HG02588 (cell line): ENCODE measurements around the gene TLR9.

ENCODE experiments used
- ATAC-seq: cut with Tn5 transposase; IDR thresholded peaks from one replicate; pipeline ENCODE4 v1.9.1; 2021; ENCODE audit warnings: mild to moderate bottlenecking, moderate library complexity; ENCODE audit not compliant: unreplicated experiment

TLR9 gene

GRCh38 chr3:52218454-52218853 is 7.0 kb downstream of the TLR9 start:
- ATAC-seq: no peak

GRCh38 chr3:52218026-52218425 is 7.4 kb downstream of the TLR9 start:
- ATAC-seq: no peak

GRCh38 chr3:52217409-52217805 is 8.0 kb downstream of the TLR9 start:
- no peak for ATAC-seq

DNA sequence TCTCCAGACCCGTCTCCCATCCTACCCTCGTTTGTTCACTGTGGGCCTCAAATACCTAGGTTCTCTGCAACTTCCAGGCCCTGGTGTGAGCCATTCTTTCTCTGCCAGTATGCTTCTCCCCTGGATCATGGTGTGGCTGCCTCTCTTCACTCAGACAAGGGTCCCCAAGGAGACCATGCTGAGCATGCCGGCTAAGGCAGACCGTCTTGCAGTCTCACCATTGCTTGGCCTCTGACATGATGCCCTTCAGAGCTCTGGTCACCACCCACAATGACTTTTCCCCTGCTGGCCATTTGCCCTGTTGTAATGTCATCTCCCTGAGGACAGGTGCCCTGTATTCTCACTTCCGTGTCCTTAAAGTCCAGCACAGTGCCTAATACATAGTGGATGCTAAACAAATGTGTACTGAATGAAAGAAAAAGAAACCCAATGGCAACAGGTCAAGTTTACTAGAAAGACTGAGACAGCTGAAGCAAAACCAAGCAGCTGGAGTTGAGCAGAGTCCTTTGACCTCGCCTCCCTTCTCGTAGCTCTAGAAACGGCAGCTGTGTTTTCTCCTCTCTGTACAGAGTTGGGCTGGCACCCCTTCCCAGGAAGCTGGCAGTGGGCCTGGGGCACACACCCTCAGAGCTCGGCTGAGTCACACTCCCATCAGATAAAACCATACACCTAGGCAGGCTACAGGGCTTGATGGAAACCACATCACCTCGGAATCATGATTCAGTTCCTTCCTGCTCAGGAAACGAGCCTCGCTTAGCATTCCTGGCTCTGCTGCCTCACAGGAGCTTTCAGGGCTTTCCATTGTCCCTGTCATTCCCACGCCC is 8.6 kb downstream of the TLR9 start:
- ATAC-seq: no peak

- ATAC-seq: no peak
Measured at GRCh38 chr3:52215351-52215750, 10.1 kb downstream of the TLR9 start.

- ATAC-seq: no peak
Measured at GRCh38 chr3:52213901-52214300, 11.5 kb downstream of the TLR9 start.

DNA sequence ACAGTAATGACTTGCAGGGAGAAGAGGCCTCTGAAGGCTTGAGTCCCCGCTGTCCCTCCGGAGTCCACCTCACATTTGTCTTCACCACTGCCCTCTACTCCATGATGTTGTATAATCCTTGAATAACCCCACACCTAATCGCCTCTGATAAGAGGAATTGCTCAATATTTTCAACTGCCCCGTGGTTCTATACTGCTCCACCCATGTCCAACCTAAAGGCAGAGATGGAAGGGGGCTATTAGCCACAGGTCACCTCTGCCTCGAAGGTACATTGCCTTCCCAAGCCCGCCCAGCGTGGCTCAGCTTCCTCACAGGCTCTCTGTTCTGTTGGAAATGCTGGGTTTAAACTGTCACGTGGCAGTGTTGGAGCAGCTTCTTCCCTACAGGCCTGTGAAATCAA is 12.4 kb downstream of the TLR9 start:
- no peak for ATAC-seq

DNA sequence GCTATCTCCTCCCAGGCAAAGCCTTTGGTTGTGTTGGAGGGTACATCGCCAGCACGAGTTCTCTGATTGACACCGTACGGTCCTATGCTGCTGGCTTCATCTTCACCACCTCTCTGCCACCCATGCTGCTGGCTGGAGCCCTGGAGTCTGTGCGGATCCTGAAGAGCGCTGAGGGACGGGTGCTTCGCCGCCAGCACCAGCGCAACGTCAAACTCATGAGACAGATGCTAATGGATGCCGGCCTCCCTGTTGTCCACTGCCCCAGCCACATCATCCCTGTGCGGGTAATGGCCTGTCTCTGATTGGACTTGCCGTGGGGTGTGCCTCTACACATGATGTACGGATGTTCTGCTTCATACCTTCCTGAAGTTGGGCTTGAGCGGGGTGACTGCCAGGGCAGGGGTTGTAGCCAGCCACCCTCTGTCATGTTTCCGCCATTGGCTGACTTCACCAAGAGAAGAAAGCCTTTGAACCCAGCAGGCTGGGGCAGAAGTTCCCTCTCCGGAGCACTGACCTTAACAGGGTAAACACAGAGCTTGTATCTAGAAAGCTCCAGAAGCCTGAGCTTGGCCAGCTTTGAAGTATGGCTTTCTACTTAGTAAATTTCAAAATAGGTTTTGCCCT is 14.1 kb downstream of the TLR9 start:
- no peak for ATAC-seq

DNA sequence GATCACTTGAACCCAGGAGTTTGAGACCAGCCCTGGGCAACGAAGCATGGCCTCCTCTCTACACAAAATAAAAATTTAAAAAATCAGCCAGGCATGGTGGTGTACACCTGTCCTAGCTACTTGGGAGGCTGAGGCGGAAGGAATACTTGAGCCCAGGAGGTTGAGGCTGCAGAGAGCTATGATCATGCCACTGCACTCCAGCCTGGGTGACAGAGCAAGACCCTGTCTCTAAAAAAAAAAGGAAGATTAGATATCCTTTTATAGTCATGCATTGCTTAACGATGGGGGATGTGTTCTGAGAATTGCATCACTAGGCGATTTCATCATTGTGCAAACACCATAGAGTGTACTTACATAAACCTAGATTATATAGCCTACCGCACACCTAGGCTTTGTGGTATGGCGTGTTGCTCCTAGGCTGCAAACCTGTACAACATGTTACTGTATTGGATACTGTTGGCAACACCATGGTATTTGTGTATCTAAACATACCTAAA is 14.8 kb downstream of the TLR9 start:
- ATAC-seq: no peak

DNA sequence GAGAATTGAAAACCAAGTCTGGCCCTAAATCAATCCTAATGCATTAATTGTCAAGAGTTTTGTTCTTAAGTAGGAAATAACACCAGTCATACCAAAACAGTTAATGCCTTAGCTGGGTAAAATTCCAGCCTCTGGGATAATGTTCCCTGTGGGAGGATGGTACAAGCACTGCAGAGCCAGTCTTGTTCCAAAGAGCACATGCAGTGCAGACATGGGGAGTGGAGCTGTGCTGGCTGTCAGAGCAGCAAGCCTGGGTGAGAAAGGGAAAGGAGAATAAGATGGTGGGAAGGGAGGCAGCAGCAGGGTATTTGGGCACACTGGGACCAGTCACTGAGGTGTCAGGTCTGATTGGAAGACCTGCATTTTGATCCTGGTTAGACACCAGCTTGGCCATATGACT is 15.4 kb downstream of the TLR9 start:
- ATAC-seq: no peak

DNA sequence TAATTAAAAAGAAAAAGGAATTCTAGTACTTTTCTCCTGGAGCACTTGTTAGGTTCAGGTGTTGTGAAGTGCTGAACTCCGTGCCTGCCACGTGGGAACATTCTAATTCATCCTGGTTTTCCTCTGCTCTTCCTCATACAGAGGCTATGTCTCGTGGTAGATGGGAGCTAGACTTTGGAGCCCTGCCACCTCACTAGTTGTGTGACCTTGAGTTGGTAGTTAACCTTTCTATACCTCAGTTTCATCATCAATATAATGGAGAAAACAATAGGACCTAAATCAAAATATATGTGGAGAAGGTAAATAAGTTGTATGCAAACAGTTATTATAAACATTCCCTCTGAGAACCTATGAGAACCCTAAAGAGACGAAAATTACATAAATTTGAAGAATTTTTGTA is 16.9 kb downstream of the TLR9 start:
- no peak for ATAC-seq

DNA sequence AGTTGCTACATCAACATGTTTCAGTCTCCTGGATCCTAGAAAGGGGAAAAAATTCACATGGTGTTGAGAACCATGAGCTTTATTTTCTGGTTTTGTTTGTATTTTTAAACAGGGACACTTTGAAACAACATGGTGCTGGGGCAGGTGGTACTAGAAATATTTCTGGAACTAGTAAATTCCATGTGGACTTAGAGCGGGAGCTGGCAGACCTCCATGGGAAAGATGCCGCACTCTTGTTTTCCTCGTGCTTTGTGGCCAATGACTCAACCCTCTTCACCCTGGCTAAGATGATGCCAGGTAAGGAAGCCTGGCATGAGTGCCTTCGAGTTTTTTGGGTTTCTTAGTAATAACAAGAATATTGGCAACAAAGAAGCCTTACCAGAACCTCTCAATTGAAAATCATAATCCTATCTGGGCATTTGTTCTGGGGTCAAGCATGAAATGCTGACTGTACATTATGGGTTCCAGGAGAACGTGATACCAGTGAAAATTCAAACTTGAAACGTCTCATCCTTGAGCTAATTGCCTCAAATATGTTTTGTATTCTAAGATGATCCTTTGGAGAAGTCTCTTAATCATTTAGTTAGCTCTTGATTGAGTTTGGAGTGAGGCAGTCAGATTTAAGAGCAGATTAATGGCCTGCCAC is 19.6 kb downstream of the TLR9 start:
- no peak for ATAC-seq

GRCh38 chr3:52204337-52205073 is 20.9 kb downstream of the TLR9 start:
- no peak for ATAC-seq

DNA sequence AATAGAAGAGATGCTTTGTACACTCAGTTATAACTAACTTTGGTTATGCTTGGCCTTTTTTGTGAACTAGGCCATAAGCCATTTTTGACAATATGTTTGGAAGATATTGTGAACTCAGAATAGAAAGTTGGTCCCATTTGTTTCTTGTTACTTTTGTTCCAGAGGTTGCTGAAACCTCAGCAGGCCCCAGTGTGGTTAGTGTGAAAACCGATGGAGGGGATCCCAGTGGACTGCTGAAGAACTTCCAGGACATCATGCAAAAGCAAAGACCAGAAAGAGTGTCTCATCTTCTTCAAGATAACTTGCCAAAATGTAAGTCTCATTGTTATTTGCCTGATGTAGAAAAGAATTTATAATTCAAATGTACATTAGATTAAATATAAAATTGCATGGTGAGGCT is 21.7 kb downstream of the TLR9 start:
- no peak for ATAC-seq

- no peak for ATAC-seq
Measured at GRCh38 chr3:52202384-52203077, 22.9 kb downstream of the TLR9 start.

- no peak for ATAC-seq
Measured at GRCh38 chr3:52200981-52201679, 24.3 kb downstream of the TLR9 start.

DNA sequence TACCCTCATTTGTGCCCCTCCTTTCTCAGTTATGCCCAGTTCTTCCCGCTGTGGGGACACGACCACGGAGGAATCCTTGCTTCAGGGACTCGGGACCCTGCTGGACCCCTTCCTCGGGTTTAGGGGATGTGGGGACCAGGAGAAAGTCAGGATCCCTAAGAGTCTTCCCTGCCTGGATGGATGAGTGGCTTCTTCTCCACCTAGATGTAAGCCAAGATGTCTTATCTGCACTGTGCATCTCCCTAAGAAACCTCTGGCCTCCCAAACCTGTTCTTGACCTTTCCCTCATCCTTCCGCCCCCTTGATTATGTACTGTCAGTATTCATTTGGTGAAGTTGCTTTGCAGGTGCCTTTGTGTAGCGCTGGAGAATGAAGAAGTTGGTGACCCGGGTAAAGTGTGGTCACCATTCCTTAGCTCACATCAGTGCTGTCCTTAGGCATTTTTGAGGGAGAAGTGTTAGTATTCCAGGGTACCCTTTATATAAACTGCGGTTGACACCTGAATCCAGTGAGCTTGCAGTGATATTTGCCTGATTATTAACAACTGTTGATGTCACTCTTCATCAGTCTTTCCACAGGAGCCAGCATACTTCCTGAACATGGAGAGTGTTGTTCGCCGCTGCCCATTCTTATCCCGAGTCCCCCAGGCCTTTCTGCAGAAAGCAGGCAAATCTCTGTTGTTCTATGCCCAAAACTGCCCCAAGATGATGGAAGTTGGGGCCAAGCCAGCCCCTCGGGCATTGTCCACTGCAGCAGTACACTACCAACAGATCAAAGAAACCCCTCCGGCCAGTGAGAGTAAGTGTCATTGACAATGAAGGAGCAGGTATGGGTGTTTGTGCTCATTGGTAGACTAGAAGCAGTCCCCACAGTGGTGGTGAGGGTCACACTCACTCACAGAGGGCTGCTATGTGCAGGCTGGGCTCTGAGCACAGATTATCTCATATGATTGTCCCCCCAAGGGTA is 26.5 kb downstream of the TLR9 start:
- ATAC-seq: no peak

DNA sequence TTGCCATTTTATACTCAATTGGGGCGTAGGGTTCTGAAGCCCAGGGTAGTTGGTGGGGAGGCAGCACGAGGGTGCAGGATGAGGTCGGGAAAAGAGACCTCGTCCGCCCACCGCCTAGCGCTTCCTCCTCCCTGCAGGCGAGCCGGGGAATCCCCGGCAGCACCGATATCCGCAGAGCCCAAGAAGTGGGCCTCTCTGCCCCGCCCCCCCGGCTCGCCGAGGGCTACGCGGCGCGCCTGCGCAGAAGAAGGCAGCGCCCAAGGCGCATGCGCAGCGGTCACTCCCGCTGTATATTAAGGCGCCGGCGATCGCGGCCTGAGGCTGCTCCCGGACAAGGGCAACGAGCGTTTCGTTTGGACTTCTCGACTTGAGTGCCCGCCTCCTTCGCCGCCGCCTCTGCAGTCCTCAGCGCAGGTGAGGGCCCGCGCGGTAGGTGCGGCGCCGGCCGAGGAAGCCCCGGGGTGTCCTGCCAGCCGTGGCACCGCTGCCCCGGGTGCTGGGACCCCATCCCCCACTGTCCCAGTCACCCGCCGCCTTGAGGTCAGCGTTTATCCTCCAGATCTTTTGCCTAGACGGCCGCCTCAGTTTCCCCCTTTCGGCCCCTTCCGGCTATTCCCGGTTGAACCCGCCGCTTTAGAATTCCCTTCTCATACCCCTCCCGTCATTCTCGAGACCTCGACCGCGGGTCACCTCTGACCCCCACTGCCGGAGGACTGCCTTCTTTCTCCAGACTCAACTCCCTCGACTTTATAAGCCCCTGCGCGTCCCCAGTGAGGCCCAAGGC is 27.4 kb downstream of the TLR9 start, which contains the start of gene ALAS1:
Gene ALAS1 (plus strand): TSS at position 319 of the 784 bp plus-strand sequence. CDS start 1,082 bp downstream, outside the sequence.
- peak; percentile 78 for ATAC-seq
